HFFc6 (cell line): ENCODE measurements around the gene LEKR1. TPM values are rescaled to one million over a fixed set of nuclear protein-coding genes. Genes with fewer than 3 reads are reported as not detected.

Experiments used
- DNase-seq: peaks from one replicate; pipeline ENCODE4 v3.0.0-alpha.2; 2018
- H3K27ac Mint-ChIP-seq: 2 replicates; pipeline ENCODE4 v1.8.0; 2020; ENCODE audit warnings: mild to moderate bottlenecking, mixed read lengths
- H3K27me3 Mint-ChIP-seq: 2 replicates; pipeline ENCODE4 v1.8.0; 2021; ENCODE audit warnings: mild to moderate bottlenecking, moderate library complexity, mixed read lengths; ENCODE audit not compliant: insufficient read depth
- H3K36me3 Mint-ChIP-seq: 2 replicates; pipeline ENCODE4 v1.8.0; 2021; ENCODE audit warnings: low read depth, mixed read lengths
- H3K4me1 Mint-ChIP-seq: 2 replicates; pipeline ENCODE4 v1.8.0; 2020; ENCODE audit warnings: low read depth, mixed read lengths
- H3K4me3 Mint-ChIP-seq: 2 replicates; pipeline ENCODE4 v1.8.0; 2020; ENCODE audit warnings: mild to moderate bottlenecking, moderate library complexity, mixed read lengths
- H3K9me3 Mint-ChIP-seq: 2 replicates; pipeline ENCODE4 v1.8.0; 2020; ENCODE audit warnings: mild to moderate bottlenecking, mixed read lengths
- CTCF ChIP-seq: fragments of 200-600 bp; sonication (generic); IDR thresholded peaks from 2 replicates; pipeline ENCODE4 v1.5.0; 2021; ENCODE audit warnings: antibody characterized with exemption, mild to moderate bottlenecking
- total RNA-seq, 6 experiments: library from RNA; stranded (reverse); fragmentation: NEBNext Ultra II Directional; extraction: Animal tissue kit (Norgen Biotek cat#: 25700); gene quantifications; 2 replicates in 1 of 6; 3 replicates in 5 of 6; pipeline ENCODE4 v1.2.3, GENCODE V29; 2021

LEKR1 gene
- total RNA-seq, 6 experiments from 2014 or later: 0.40 to 1.0 (median 0.77) TPM

GRCh38 chr3:157042226-157042625, 216.1 kb downstream of the LEKR1 start:
- Mint-ChIP-seq H3K27ac (no peak overlapping the region), H3K4me1 (no peaks in the 10 kb centered on the region), H3K4me3 (no peak overlapping the region), H3K27me3 (peaks cover 13% of the 10 kb centered on the region), H3K9me3 (no peaks in the 10 kb centered on the region), H3K36me3 (no peaks in the 10 kb centered on the region)
- DNase-seq: no peak
- no peak for TF ChIP-seq CTCF

GRCh38 chr3:157043771-157044170, 217.6 kb downstream of the LEKR1 start:
- Mint-ChIP-seq H3K4me1 (no peaks in the 10 kb centered on the region), H3K27ac (no peak overlapping the region), H3K4me3 (no peak overlapping the region), H3K27me3 (peaks cover 7% of the 10 kb centered on the region), H3K36me3 (no peaks in the 10 kb centered on the region), H3K9me3 (no peaks in the 10 kb centered on the region)
- no peak for DNase-seq
- TF ChIP-seq CTCF: no peak

- no peak for TF ChIP-seq CTCF
- Mint-ChIP-seq H3K27me3 (peaks cover 7% of the 10 kb centered on the region), H3K36me3 (no peaks in the 10 kb centered on the region), H3K4me1 (no peaks in the 10 kb centered on the region), H3K9me3 (no peaks in the 10 kb centered on the region), H3K4me3 (no peak overlapping the region), H3K27ac (no peak overlapping the region)
- no peak for DNase-seq
Measured at GRCh38 chr3:157045238-157045850, 219.2 kb downstream of the LEKR1 start.

- H3K36me3 Mint-ChIP-seq: no peaks in the 10 kb centered on the region
- peaks cover 4% of the 10 kb centered on the region for H3K27me3 Mint-ChIP-seq
- no peaks in the 10 kb centered on the region for H3K9me3 Mint-ChIP-seq
- TF ChIP-seq CTCF: no peak
- no peaks in the 10 kb centered on the region for H3K4me1 Mint-ChIP-seq
- no peak overlapping the region for H3K27ac Mint-ChIP-seq
- DNase-seq: no peak
- H3K4me3 Mint-ChIP-seq: no peak overlapping the region
Measured at GRCh38 chr3:157046520-157046919, 220.4 kb downstream of the LEKR1 start.

GRCh38 chr3:157051055-157051454, 224.9 kb downstream of the LEKR1 start:
- Mint-ChIP-seq H3K4me3 (no peak overlapping the region), H3K9me3 (no peaks in the 10 kb centered on the region), H3K4me1 (no peaks in the 10 kb centered on the region), H3K36me3 (no peaks in the 10 kb centered on the region), H3K27me3 (peaks cover 3% of the 10 kb centered on the region; the same call in 1 of the 2 replicates), H3K27ac (no peak overlapping the region)
- DNase-seq: no peak
- no peak for TF ChIP-seq CTCF
